H1 (cell line): ENCODE measurements around the gene PRICKLE3. TPM values are rescaled to one million over a fixed set of nuclear protein-coding genes. Genes with fewer than 3 reads are reported as not detected.

ENCODE experiments used
- CTCF ChIA-PET: fragments of 300-600 bp; sonication (Branson Sonifier 250); formaldehyde crosslinking; loops from one replicate; lab custom pipeline; 2021; ENCODE audit not compliant: partially characterized antibody; lab: Charles Lee
- POLR2A ChIA-PET: fragments of 300-600 bp; sonication (Branson Sonifier 250); formaldehyde crosslinking; loops from one replicate; lab custom pipeline; 2021; ENCODE audit warnings: inconsistent platforms; ENCODE audit not compliant: partially characterized antibody; lab: Charles Lee
- DNase-seq, 2 experiments: peaks; one replicate each; pipeline versions ENCODE4 v3.0.0 to v3.0.0-alpha.2; 2010 to 2022; ENCODE audit warnings: low spot score in 2 of 2, low read depth in 1 of 2, mixed read lengths in 1 of 2
- FAIRE-seq: peaks from 2 replicates; lab custom pipeline; 2011; peaks lifted over from hg19 to GRCh38; lab: Jason Lieb, UNC
- H2AFZ ChIP-seq: 2 replicates; pipeline ENCODE4 v1.8.1; 2012; ENCODE audit warnings: low read length, inconsistent platforms
- H2AK5ac ChIP-seq: 2 replicates; pipeline ENCODE4 v1.6.1; 2013; ENCODE audit warnings: low read depth, low read length
- H2BK120ac ChIP-seq: replicated peaks from 2 replicates; pipeline ENCODE3; 2013; ENCODE audit warnings: low read depth, low read length, inconsistent platforms
- H2BK12ac ChIP-seq: 2 replicates; pipeline ENCODE4 v1.6.1; 2013; ENCODE audit warnings: low read depth, low read length
- H2BK15ac ChIP-seq: 2 replicates; pipeline ENCODE4 v1.6.1; 2013; ENCODE audit warnings: low read length
- H2BK20ac ChIP-seq: 2 replicates; pipeline ENCODE4 v1.6.1; 2013; ENCODE audit warnings: low read length
- H2BK5ac ChIP-seq: 2 replicates; pipeline ENCODE4 v1.6.1; 2013; ENCODE audit warnings: low read depth, low read length
- H3K14ac ChIP-seq: 2 replicates; pipeline ENCODE4 v1.6.1; 2013; ENCODE audit warnings: inconsistent platforms; ENCODE audit not compliant: insufficient read length
- H3K18ac ChIP-seq: 2 replicates; pipeline ENCODE4 v1.6.1; 2013; ENCODE audit warnings: low read length; ENCODE audit errors: extremely low read depth
- H3K23ac ChIP-seq: 2 replicates; pipeline ENCODE4 v1.6.1; 2013; ENCODE audit warnings: inconsistent platforms; ENCODE audit not compliant: insufficient read length
- H3K23me2 ChIP-seq: 2 replicates; pipeline ENCODE4 v1.6.1; 2013; ENCODE audit warnings: low read depth, low read length
- H3K27ac ChIP-seq: 2 replicates; pipeline ENCODE4 v1.6.1; 2011; ENCODE audit warnings: low read depth, low read length, inconsistent platforms
- H3K27me3 ChIP-seq, 4 experiments: replicated peaks in 1 of 4; 1 replicate in 1 of 4; 2 replicates in 3 of 4; pipeline versions ENCODE4 v1.6.1 to v1.8.1; 2011 to 2013; ENCODE audit warnings: low read length in 3 of 4, mild to moderate bottlenecking in 3 of 4, inconsistent platforms in 2 of 4, mixed read lengths in 2 of 4, moderate library complexity in 1 of 4; ENCODE audit not compliant: control insufficient read depth in 3 of 4, insufficient read depth in 3 of 4; ENCODE audit errors: extremely low read depth in 1 of 4
- H3K36me3 ChIP-seq, 4 experiments: 2 replicates each; pipeline versions ENCODE4 v1.6.1 to v1.8.1; 2011 to 2013; ENCODE audit warnings: mild to moderate bottlenecking in 4 of 4, low read length in 3 of 4, moderate library complexity in 2 of 4, control low read depth in 1 of 4, inconsistent platforms in 1 of 4; ENCODE audit not compliant: insufficient read depth in 4 of 4, control insufficient read depth in 2 of 4
- H3K4ac ChIP-seq: replicated peaks from 2 replicates; pipeline ENCODE3; 2013; ENCODE audit warnings: low read length, low read depth, mixed read lengths, inconsistent platforms; ENCODE audit not compliant: insufficient read length
- H3K4me1 ChIP-seq, 4 experiments: replicated peaks in 1 of 4; 1 replicate in 1 of 4; 2 replicates in 3 of 4; pipeline versions ENCODE4 v1.6.1 to v1.8.1; 2011 to 2013; ENCODE audit warnings: low read length in 3 of 4, inconsistent platforms in 2 of 4, mixed read lengths in 1 of 4; ENCODE audit not compliant: insufficient read depth in 4 of 4, control insufficient read depth in 3 of 4
- H3K4me2 ChIP-seq, 2 experiments: 2 replicates each; pipeline versions ENCODE4 v1.6.1 to v1.8.1; 2011 to 2013; ENCODE audit warnings: low read depth in 2 of 2, low read length in 2 of 2, control low read depth in 1 of 2, inconsistent platforms in 1 of 2, mild to moderate bottlenecking in 1 of 2; ENCODE audit not compliant: insufficient read depth in 1 of 2
- H3K4me3 ChIP-seq, 4 experiments: fragments of 200-600, 300-600 bp in 1 of 4; sonication (generic), shearing (Covaris generic), sonication (Bioruptor Twin) in 1 of 4; 2 replicates each; pipeline versions ENCODE4 v1.5.1 to v1.8.1; 2011 to 2016; ENCODE audit warnings: low read length in 4 of 4, low read depth in 3 of 4, control low read depth in 2 of 4, inconsistent platforms in 2 of 4, mild to moderate bottlenecking in 2 of 4, mixed read lengths in 1 of 4, moderate library complexity in 1 of 4; ENCODE audit not compliant: insufficient read depth in 2 of 4; ENCODE audit errors: extremely low read depth in 1 of 4
- H3K56ac ChIP-seq: replicated peaks from 2 replicates; pipeline ENCODE3; 2013; ENCODE audit warnings: low read depth, mild to moderate bottlenecking, mixed read lengths, low read length, inconsistent platforms; ENCODE audit not compliant: insufficient read length
- H3K79me1 ChIP-seq: 2 replicates; pipeline ENCODE4 v1.6.1; 2013; ENCODE audit warnings: low read depth, low read length, control low read depth
- H3K79me2 ChIP-seq, 2 experiments: 2 replicates each; pipeline versions ENCODE4 v1.6.1 to v1.8.1; 2012 to 2013; ENCODE audit warnings: low read length in 2 of 2, mild to moderate bottlenecking in 2 of 2, inconsistent platforms in 1 of 2; ENCODE audit not compliant: insufficient read depth in 2 of 2, control insufficient read depth in 1 of 2
- H3K9ac ChIP-seq, 4 experiments: replicated peaks in 1 of 4; 1 replicate in 1 of 4; 2 replicates in 3 of 4; pipeline versions ENCODE4 v1.6.1 to v1.8.1; 2011 to 2013; ENCODE audit warnings: low read depth in 3 of 4, low read length in 3 of 4, control low read depth in 2 of 4, mild to moderate bottlenecking in 2 of 4, moderate library complexity in 2 of 4, inconsistent platforms in 1 of 4; ENCODE audit errors: extremely low read depth in 1 of 4
- H3K9me3 ChIP-seq, 2 experiments: 2 replicates each; pipeline versions ENCODE4 v1.6.1 to v1.8.1; 2012 to 2013; ENCODE audit warnings: mild to moderate bottlenecking in 2 of 2, moderate library complexity in 2 of 2, control low read depth in 1 of 2, inconsistent platforms in 1 of 2, low read depth in 1 of 2, low read length in 1 of 2, mixed read lengths in 1 of 2; ENCODE audit not compliant: insufficient read depth in 2 of 2
- H4K20me1 ChIP-seq, 2 experiments: replicated peaks in 1 of 2; 2 replicates each; pipeline versions ENCODE3 to v1.8.1; 2011 to 2013; ENCODE audit warnings: inconsistent platforms in 2 of 2, low read length in 2 of 2, mild to moderate bottlenecking in 1 of 2; ENCODE audit not compliant: insufficient read depth in 2 of 2, control insufficient read depth in 1 of 2
- H4K5ac ChIP-seq: 2 replicates; pipeline ENCODE4 v1.6.1; 2013; ENCODE audit warnings: low read length, low read depth, mixed read lengths, inconsistent platforms; ENCODE audit not compliant: insufficient read length
- H4K8ac ChIP-seq: 2 replicates; pipeline ENCODE4 v1.8.0; 2013; ENCODE audit warnings: mild to moderate bottlenecking, moderate library complexity, low read length, inconsistent platforms; ENCODE audit not compliant: insufficient read depth; ENCODE audit errors: extremely low read depth
- H4K91ac ChIP-seq: replicated peaks from 2 replicates; pipeline ENCODE3; 2013; ENCODE audit warnings: low read length, mixed read lengths, inconsistent platforms; ENCODE audit not compliant: insufficient read length
- ASH2L ChIP-seq: fragments of 200-600, 300-600 bp; sonication (generic); IDR thresholded peaks from one replicate; pipeline ENCODE4 v1.7.1; 2017; ENCODE audit warnings: low read length
- KDM4A ChIP-seq: IDR thresholded peaks from one replicate; pipeline ENCODE4 v1.7.1; 2012; ENCODE audit warnings: low read depth, mild to moderate bottlenecking, moderate library complexity, low read length, inconsistent platforms; ENCODE audit not compliant: severe bottlenecking
- NRF1 ChIP-seq: IDR thresholded peaks from 2 replicates; pipeline ENCODE4 v1.6.1; 2011; ENCODE audit warnings: mild to moderate bottlenecking, low read depth, low read length, improper control_type of control experiment
- POLR2A ChIP-seq, 2 experiments: IDR thresholded peaks; 1 replicate in 1 of 2; 2 replicates in 1 of 2; pipeline ENCODE4 v1.6.1; 2011; ENCODE audit warnings: low read depth in 2 of 2, low read length in 2 of 2, mild to moderate bottlenecking in 2 of 2; ENCODE audit errors: control extremely low read depth in 1 of 2
- POLR2AphosphoS5 ChIP-seq: IDR thresholded peaks from 2 replicates; pipeline ENCODE4 v1.6.1; 2011; ENCODE audit warnings: low read depth, low read length
- RAD21 ChIP-seq, 2 experiments: IDR thresholded peaks in 1 of 2; conservative IDR thresholded peaks in 1 of 2; 2 replicates each; pipeline ENCODE4 v1.6.1; 2011; ENCODE audit warnings: low read depth in 2 of 2, low read length in 2 of 2, improper control_type of control experiment in 1 of 2, inconsistent platforms in 1 of 2, mild to moderate bottlenecking in 1 of 2, moderate library complexity in 1 of 2
- RBBP5 ChIP-seq: IDR thresholded peaks from 2 replicates; pipeline ENCODE4 v1.7.1; 2012; ENCODE audit warnings: low read depth, mild to moderate bottlenecking, inconsistent platforms, low read length, moderate library complexity, borderline replicate concordance
- TAF1 ChIP-seq: IDR thresholded peaks from 2 replicates; pipeline ENCODE4 v1.6.1; 2011; ENCODE audit warnings: mild to moderate bottlenecking, low read depth, low read length
- WGBS, 2 experiments: shearing (Covaris generic) in 1 of 2; methylation state at CpG; one replicate each; pipeline versions ENCODE4 v1.1.6 to v1.1.7; 2013 to 2015; ENCODE audit warnings: low lambda C conversion rate in 2 of 2, mixed read lengths in 2 of 2, inconsistent platforms in 1 of 2, low coverage in 1 of 2, missing lambda C conversion rate in 1 of 2; ENCODE audit not compliant: insufficient replicate concordance in 2 of 2, insufficient coverage in 1 of 2, insufficient read length in 1 of 2; ENCODE audit errors: extremely low coverage in 1 of 2, missing lambda C conversion rate in 1 of 2; 5-methylcytosine and 5-hydroxymethylcytosine counted together
- polyA plus RNA-seq, 7 experiments: library from polyadenylated mRNA; depleted of rRNA in 3 of 7; stranded (reverse) in 5 of 7; unstranded in 2 of 7; fragments of >200 nt in 5 of 7; fragments of 200-250 nt in 2 of 7; gene quantifications; 1 replicate in 5 of 7; 2 replicates in 1 of 7; 4 replicates in 1 of 7; pipeline versions ENCODE4 v1.2.1 to v1.2.3, GENCODE V29; 2011 to 2013; ENCODE audit warnings: missing spikeins in 2 of 7, mixed read lengths in 2 of 7
- total RNA-seq: library from RNA; stranded (reverse); fragmentation: NEBNext Ultra II Directional; extraction: Animal tissue kit (Norgen Biotek cat#: 25700); gene quantifications from 2 replicates; pipeline ENCODE4 v1.2.1, GENCODE V29; 2021
- TF ChIP-seq, protein P1 (sequence below): IDR thresholded peaks from 2 replicates; pipeline ENCODE4 v1.6.1; 2012; ENCODE audit warnings: inconsistent platforms

The PRICKLE3 gene
- total and polyA plus RNA-seq, 2 of the 8 experiments (the other 6 are each of a cell fraction or from before 2014, with no cell fraction given) = 9.1 to 10.6 TPM

DNA sequence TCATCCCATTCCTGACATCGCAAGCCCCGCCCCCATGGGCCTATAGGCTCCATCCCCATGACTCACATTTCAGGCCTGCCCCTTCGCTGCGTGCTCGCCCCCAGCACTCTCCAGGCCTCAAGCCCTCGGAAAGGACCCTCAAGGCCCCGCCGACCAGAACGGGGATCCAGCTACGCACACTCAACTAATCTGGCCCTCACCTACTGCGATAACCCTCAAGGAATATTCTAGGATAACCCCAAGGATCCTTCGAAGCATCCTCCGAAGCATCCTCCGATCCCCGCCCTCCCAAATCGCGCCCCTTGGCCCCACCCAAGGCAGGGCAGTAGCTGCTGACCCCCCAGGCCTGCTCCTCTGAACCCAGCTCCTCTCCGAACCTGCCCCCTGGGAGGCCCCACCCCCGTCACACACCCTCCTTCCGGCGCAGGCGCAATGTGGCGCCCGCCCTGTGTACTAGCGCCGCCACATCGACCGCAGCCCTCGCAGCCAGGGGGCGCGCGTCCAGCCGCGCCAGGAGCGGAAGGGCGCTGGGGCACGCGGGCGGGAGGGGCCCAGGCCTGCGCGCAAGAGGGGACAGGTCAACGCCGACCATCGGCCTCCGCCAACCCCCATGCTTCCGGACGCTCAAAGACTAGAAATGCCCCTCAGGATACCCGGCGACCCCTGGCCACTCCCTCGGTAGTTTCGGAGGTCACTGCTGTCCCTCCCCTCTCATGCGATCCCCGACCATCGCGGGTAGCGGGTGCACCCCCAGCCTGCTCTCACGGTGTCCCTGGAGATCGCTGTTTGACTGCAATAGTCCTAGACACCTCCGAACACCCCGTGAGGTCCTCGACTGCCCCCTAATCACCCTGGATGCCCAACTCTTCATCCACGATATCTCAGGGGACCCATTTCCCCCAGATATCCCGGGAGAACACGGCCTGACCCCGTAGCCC is 30.0 kb downstream of the PRICKLE3 start:
- WGBS, 2 experiments = 0% methylated on average over 5 of the region's 65 CpGs; no CpG with 5 or more reads in 1 of the 2 experiments
- no peaks in the 10 kb centered on the region for H4K20me1 ChIP-seq
- TF ChIP-seq NRF1 (peak; percentile 47), TAF1 (peak; percentile 40; the same call in 1 of the 2 replicates), POLR2A (IDR thresholded peaks at IDR 0.05; ENCODE audit: control extremely low read depth in 1 of 2, low read depth in 2 of 2, low read length in 2 of 2) (peak in 1 of 2 experiments; percentile 46; a peak in 1 of 3 replicates), POLR2AphosphoS5 (peak; percentile 34; the same call in 1 of the 2 replicates), ASH2L (peak; percentile 72), RBBP5 (no peak), KDM4A (peak; percentile 45), RAD21 (IDR thresholded peaks at IDR 0.05 in 1 of 2, conservative IDR thresholded peaks at IDR 0.05 in 1 of 2; ENCODE audit: low read depth in 2 of 2, low read length in 2 of 2) (peak in 1 of 2 experiments; percentile 35; a peak in 1 of 4 replicates)
- TF ChIP-seq, protein P1, sequence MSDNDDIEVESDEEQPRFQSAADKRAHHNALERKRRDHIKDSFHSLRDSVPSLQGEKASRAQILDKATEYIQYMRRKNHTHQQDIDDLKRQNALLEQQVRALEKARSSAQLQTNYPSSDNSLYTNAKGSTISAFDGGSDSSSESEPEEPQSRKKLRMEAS = peak; percentile 64

More for the DNA sequence above, 30.0 kb downstream of the PRICKLE3 start:
- POLR2A ChIA-PET = interaction anchor here (0.6 to 2.0 kb wide), 2 partner anchors 12 to 16 kb away, joined by 3 to 5 read pairs; no protein-coding TSS in a partner anchor
- no peaks in the 10 kb centered on the region for H3K9me3 ChIP-seq
- FAIRE-seq (peak; percentile 88), DNase-seq (peak in 1 of 2 experiments; percentile 78)
- H3K27ac ChIP-seq = peak overlapping the region; percentile 85; the same call in 1 of the 2 replicates
- no peak overlapping the region for H2AFZ ChIP-seq
- H2BK120ac ChIP-seq = no peak overlapping the region
- H2AK5ac ChIP-seq = no peak overlapping the region
- H4K8ac ChIP-seq = no peak overlapping the region
- peaks cover 0 to 4% (median under 1%) of the 10 kb centered on the region in 4 experiments; a peak in 3 of 7 replicates for H3K4me1 ChIP-seq
- no peak overlapping the region for H2BK20ac ChIP-seq
- peak overlapping the region in 3 of 4 experiments; percentile 21 to 56 (median 55); a peak in 5 of 7 replicates for H3K9ac ChIP-seq
- H3K27me3 ChIP-seq = peaks cover 1 to 6% (median 3%) of the 10 kb centered on the region in 4 experiments; a peak in 4 of 7 replicates
- no peaks in the 10 kb centered on the region for H3K36me3 ChIP-seq
- H3K4me3 ChIP-seq = peak overlapping the region; percentile 45 to 77 (median 48)
- peaks cover 2% of the 10 kb centered on the region; the same call in 1 of the 2 replicates for H3K23me2 ChIP-seq
- H3K56ac ChIP-seq = peak overlapping the region; percentile 52
- no peak overlapping the region for H3K14ac ChIP-seq
- no peak overlapping the region for H3K23ac ChIP-seq
- H3K18ac ChIP-seq = no peak overlapping the region
- H3K79me1 ChIP-seq = no peaks in the 10 kb centered on the region
- no peak overlapping the region for H2BK15ac ChIP-seq
- H4K5ac ChIP-seq = peak overlapping the region; percentile 60
- no peak overlapping the region for H3K4ac ChIP-seq
- H2BK12ac ChIP-seq = no peak overlapping the region
- no peaks in the 10 kb centered on the region for H3K79me2 ChIP-seq
- no peak overlapping the region; the same call in 1 of the 2 replicates for H2BK5ac ChIP-seq
- CTCF ChIA-PET = interaction anchor here (0.6 to 3.6 kb wide), 8 partner anchors 12 to 541 kb away, joined by 3 to 22 read pairs (median 3); no protein-coding TSS in a partner anchor
- peak overlapping the region; percentile 74 to 87 for H3K4me2 ChIP-seq
- no peak overlapping the region for H4K91ac ChIP-seq
